Mammary epithelial cell (primary cell): ENCODE measurements around the gene INPP5D.

Experiments
- EZH2 ChIP-seq: IDR thresholded peaks from 2 replicates; pipeline ENCODE4 v1.6.1; 2012; ENCODE audit warnings: low read length, inconsistent platforms, borderline replicate concordance
- TF ChIP-seq, protein P1 (sequence below), 2 donors: IDR thresholded peaks in 1 of 2; conservative IDR thresholded peaks in 1 of 2; 2 replicates each; pipeline ENCODE4 v1.5.1; 2011 to 2012; ENCODE audit warnings: inconsistent platforms in 2 of 2, low read length in 2 of 2, mild to moderate bottlenecking in 2 of 2, control low read depth in 1 of 2, low read depth in 1 of 2; ENCODE audit not compliant: insufficient read depth in 1 of 2; ENCODE audit errors: extremely low read depth in 1 of 2

- TF ChIP-seq, protein P1, sequence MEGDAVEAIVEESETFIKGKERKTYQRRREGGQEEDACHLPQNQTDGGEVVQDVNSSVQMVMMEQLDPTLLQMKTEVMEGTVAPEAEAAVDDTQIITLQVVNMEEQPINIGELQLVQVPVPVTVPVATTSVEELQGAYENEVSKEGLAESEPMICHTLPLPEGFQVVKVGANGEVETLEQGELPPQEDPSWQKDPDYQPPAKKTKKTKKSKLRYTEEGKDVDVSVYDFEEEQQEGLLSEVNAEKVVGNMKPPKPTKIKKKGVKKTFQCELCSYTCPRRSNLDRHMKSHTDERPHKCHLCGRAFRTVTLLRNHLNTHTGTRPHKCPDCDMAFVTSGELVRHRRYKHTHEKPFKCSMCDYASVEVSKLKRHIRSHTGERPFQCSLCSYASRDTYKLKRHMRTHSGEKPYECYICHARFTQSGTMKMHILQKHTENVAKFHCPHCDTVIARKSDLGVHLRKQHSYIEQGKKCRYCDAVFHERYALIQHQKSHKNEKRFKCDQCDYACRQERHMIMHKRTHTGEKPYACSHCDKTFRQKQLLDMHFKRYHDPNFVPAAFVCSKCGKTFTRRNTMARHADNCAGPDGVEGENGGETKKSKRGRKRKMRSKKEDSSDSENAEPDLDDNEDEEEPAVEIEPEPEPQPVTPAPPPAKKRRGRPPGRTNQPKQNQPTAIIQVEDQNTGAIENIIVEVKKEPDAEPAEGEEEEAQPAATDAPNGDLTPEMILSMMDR (conservative IDR thresholded peaks at IDR 0.05 in 1 of 2, IDR thresholded peaks at IDR 0.05 in 1 of 2; ENCODE audit: extremely low read depth in 1 of 2, insufficient read depth in 1 of 2, low read depth in 1 of 2, low read length in 2 of 2), result no peak
- no peak for TF ChIP-seq EZH2
Measured at GRCh38 chr2:233143700-233144331, 83.7 kb downstream of the INPP5D start.
